ENCODE results near the gene HDLBP.
"Not testable (repeated sequence)": the region's sequence is repeated elsewhere in the genome, so short reads cannot be mapped to it uniquely, and the experiment has no call there.

HDLBP gene

GRCh38 chr2:241302759-241303651 lies 12.5 kb downstream of the HDLBP start:
- no peak for DNase-seq

- no peak for DNase-seq
Observed at GRCh38 chr2:241302083-241302482, 13.4 kb downstream of the HDLBP start.

GRCh38 chr2:241300000-241300399 lies 15.5 kb downstream of the HDLBP start:
- DNase-seq = peak; percentile 67

GRCh38 chr2:241298673-241299072 lies 16.8 kb downstream of the HDLBP start:
- DNase-seq = no peak

GRCh38 chr2:241296767-241297166 lies 18.7 kb downstream of the HDLBP start:
- DNase-seq = no peak

- no peak for DNase-seq
Observed at GRCh38 chr2:241295326-241296095, 20.0 kb downstream of the HDLBP start.

GRCh38 chr2:241293378-241293797 lies 22.1 kb downstream of the HDLBP start:
- not testable (repeated sequence) for DNase-seq

GRCh38 chr2:241291977-241292376 lies 23.5 kb downstream of the HDLBP start:
- DNase-seq = no peak

GRCh38 chr2:241291153-241291552 lies 24.3 kb downstream of the HDLBP start:
- no peak for DNase-seq

- DNase-seq = no peak
Observed at GRCh38 chr2:241289597-241289996, 25.9 kb downstream of the HDLBP start.

GRCh38 chr2:241289053-241289452 lies 26.4 kb downstream of the HDLBP start:
- DNase-seq = no peak

GRCh38 chr2:241288324-241288888 lies 27.1 kb downstream of the HDLBP start:
- no peak for DNase-seq

- no peak for DNase-seq
Observed at GRCh38 chr2:241286348-241287090, 29.0 kb downstream of the HDLBP start.

GRCh38 chr2:241285596-241285995 lies 29.9 kb downstream of the HDLBP start:
- no peak for DNase-seq

GRCh38 chr2:241282555-241282954 lies 32.9 kb downstream of the HDLBP start:
- no peak for DNase-seq

- DNase-seq = no peak
Observed at GRCh38 chr2:241280291-241280690, 35.2 kb downstream of the HDLBP start.

GRCh38 chr2:241279828-241280227 lies 35.6 kb downstream of the HDLBP start:
- DNase-seq = no peak

GRCh38 chr2:241279413-241279812 lies 36.1 kb downstream of the HDLBP start:
- no peak for DNase-seq

GRCh38 chr2:241278306-241278705 lies 37.2 kb downstream of the HDLBP start:
- peak; percentile 26 for DNase-seq

- DNase-seq = no peak
Observed at GRCh38 chr2:241275910-241276309, 39.6 kb downstream of the HDLBP start.

- no peak for DNase-seq
Observed at GRCh38 chr2:241275504-241275903, 40.0 kb downstream of the HDLBP start.

- peak; percentile 47 for DNase-seq
Observed at GRCh38 chr2:241274127-241274526, 41.3 kb downstream of the HDLBP start.

All from activated CD8-positive, alpha-beta memory T cell treated with anti-CD3 and anti-CD28 coated beads for 24 hours (primary cell).